Stimulated activated CD8-positive, alpha-beta memory T cell treated with anti-CD3 and anti-CD28 coated beads, Interleukin-7, amount 100 ng/mL, for 1 hour (primary cell): Measurements from ENCODE around the gene OSBPL8.
"Not testable (repeated sequence)": the region's sequence is repeated elsewhere in the genome, so short reads cannot be mapped to it uniquely, and the experiment has no call there.

Source experiments
- DNase-seq, 2 donors: peaks; one replicate each; pipeline ENCODE4 v3.0.0-alpha.2; 2020; ENCODE audit warnings: low read depth in 2 of 2

OSBPL8 gene

DNA sequence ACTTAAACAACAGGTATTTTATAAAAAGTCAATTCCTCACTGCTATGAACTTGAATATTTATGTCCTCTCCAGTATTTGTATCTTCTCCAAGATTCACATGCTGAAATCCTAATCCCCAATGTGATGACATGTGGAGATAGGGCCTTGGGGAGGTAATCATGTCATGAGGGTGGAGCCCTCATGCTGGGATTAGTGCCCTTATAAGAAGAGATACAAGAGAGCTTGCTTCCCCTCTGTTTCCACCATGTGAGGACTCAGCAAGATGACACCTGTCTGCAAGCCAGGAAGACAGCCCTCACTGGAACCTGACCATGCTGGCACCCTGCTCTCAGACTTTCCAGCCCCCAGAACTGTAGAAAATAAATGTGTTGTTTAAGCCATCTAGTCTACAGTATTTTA lies 36.2 kb downstream of the OSBPL8 start:
- DNase-seq = no peak

- no peak for DNase-seq
Observed at GRCh38 chr12:76520348-76520747, 39.2 kb downstream of the OSBPL8 start.

GRCh38 chr12:76519538-76519937 lies 40.0 kb downstream of the OSBPL8 start:
- DNase-seq = no peak

DNA sequence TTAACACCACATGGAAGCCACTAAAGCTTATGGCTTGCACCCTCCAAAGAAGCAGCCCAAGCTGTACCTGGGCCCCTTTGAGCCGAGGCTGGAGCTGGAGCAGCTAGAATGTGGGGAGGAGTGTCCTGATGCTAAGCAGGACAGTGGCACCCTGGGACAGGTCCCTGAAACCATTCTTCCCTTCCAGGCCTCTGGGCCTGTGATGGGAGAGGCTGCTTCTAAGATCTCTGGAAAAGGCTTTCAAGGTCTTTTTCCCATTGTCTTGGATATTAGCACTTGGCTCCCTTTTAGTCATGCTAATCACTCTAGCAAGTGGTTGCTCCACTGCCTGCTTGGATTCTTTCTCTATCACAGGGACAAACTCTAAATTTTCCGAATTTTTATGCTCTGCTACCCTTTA lies 40.9 kb downstream of the OSBPL8 start:
- no peak for DNase-seq

GRCh38 chr12:76515271-76515670 lies 44.3 kb downstream of the OSBPL8 start:
- no peak for DNase-seq

- DNase-seq = not testable (repeated sequence)
Observed at GRCh38 chr12:76511116-76511716, 48.4 kb downstream of the OSBPL8 start.

DNA sequence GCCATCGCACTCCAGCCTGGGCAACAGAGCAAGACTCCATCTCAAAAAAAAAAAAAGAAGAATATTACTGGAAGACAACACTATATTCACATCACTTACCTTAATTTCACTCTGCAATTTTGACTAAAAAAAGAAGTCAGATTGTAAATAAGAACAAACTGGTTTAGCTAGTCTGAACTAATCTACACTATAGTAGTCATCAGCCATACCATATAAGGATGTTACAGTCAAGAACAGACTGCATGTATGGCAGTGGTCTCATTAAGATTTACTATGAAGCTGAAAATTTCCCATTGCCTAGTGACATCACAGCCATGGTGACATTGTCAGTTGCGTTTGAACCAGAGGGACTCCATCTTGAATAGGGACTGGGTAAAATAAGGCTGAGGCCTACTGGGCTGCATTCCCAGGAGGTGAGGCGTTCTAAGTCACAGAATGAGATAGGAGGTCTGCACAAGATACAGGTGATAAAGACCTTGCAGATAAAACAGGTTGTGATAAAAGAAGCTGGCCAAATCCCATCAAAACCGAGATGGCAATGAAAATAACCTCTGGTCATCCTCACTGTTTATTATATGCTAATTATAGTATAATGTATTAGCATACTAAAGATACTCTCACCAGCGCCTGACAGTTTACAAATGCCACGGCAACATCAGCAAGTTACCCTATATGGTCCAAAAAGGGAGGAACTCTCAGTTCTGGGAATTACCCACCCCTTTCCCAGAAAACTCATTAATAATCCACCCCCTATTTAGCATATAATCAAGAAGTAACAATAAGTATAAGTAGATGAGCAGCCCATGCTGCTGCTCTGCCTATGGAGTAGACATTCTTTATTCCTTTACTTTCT lies 51.2 kb downstream of the OSBPL8 start:
- no peak for DNase-seq

GRCh38 chr12:76506149-76506548 lies 53.4 kb downstream of the OSBPL8 start:
- DNase-seq = no peak

GRCh38 chr12:76505050-76505449 lies 54.5 kb downstream of the OSBPL8 start:
- DNase-seq = no peak

DNA sequence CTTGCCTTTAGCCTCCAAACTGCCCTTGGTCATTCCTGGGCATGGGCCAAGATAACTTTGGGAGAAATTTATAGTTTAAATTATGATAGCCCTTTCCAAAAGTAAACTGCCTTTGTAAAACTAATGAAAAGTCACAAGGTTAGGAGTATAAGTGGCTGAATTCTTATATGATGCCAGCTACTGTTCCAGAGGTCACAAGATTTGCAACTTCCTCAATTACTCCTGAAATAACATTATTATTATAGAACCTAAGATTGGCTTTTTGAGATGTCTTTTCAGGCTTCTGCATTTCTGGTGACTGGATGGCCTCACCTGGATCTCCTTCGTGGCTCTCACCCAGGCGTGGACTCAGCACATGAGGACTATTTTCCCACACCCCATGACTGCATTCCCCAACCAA lies 55.0 kb downstream of the OSBPL8 start:
- DNase-seq = no peak

DNA sequence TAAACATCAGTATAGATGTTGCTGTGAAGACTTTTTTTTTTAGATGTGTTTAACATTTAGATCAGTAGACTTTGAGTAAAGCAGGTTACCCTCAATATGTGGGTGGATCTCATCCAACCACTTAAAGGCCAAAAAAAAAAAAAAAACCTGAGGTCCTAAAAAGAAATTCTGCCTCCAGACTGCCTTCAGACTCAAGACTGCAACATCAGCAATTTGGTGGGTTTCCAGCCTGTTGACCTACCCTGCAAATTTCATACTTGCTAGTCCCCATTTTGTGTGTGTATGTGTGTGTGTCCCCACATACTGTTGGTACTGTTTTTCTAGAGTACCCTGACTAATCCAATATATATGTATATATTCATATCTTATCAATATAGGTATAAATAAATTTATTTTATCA lies 55.6 kb downstream of the OSBPL8 start:
- DNase-seq = no peak

- DNase-seq = no peak
Observed at GRCh38 chr12:76501390-76501789, 58.2 kb downstream of the OSBPL8 start.

DNA sequence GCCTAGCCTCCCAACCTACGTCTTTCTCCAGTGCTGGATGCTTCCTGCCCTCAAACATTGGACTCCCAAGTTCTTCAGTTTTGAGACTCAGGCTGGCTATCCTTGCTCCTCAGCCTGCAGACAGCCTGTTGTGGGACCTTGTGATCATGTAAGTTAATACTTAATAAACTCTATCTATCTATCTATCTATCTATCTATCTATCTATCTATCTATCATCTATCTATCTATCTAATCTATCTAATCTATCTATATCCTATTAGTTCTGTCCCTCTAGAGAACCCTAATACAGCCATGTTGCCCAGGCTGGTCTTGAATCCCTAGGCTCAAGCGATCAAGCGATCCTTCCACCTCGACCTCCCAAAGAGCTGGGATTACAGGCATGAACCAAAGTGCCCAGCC lies 60.4 kb downstream of the OSBPL8 start:
- DNase-seq = not testable (repeated sequence)

GRCh38 chr12:76495556-76495955 lies 64.0 kb downstream of the OSBPL8 start:
- DNase-seq = no peak

DNA sequence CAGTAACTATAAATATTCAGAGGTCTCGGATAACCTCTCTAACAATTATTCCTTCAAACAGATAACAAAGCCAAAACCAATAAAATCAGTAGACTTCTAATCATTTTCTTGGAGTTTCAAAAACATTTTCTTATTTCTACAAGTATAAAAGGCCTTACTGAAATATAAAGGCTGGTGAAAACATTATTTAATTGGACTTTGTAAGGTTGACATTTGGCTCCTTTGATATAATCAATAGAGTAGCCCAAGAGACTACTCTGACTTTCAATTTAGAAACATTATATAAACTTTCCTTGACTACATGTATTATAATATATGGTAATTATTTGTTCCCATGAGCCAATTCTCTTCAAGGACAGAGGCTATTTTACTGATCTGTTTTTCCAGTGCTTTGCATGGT lies 68.3 kb downstream of the OSBPL8 start:
- no peak for DNase-seq

GRCh38 chr12:76490763-76491162 lies 68.8 kb downstream of the OSBPL8 start:
- DNase-seq = no peak

DNA sequence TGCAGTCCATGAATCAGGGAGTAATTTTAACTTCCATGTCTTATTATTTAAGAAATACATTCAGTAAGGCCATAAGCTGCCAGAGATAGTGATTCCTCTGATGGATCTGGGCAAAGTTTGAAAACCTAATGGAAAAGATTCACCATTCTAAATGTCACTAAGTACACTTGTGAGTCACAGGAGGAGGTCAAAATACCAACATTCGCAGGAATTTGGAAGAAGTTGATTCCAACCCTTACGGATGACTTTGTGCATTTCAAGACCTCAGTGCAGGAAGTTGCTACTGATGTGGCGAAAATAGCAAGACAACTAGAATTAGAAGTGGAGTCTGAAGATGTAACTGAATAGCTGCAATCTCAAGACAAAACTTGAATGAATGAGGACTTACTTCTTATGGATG lies 69.8 kb downstream of the OSBPL8 start:
- DNase-seq = no peak

GRCh38 chr12:76486011-76486410 lies 73.6 kb downstream of the OSBPL8 start:
- no peak for DNase-seq

DNA sequence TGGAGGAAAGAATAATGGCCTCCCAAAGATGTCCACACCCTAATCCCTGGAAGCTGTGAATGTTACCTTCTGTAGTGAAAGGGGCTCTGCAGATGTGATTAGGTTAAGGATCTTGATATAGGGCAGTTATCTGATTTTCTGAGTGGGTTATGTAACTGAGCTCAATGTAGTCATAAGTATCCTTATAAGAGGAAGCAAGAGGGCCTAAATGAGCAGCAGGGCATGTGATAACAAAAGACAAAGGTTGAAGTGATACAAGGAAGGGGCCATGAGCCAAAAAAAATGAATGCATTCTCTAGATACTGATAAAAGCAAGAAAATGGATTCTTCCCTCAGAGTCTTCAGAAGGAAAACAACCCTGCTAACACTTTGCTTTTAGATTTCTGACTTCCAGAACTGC lies 78.8 kb downstream of the OSBPL8 start:
- no peak for DNase-seq

DNA sequence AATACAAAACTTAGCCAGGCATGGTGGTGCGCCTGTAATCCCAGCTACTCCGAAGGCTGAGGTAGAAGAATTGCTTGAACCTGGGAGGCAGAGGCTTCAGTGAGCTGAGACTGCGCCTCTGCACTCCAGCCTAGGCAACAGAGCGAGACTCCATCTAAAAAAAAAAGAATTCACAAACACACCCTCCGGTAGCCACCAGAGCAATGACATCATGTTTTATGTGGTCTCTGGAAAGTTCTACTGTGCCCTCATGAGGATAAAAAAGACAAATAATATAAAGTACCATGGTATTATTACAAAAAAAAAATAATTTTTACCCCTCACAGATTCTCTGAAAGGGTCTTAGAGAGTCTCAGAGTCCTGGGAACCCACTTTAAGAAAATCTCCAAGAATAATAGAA lies 81.5 kb downstream of the OSBPL8 start:
- DNase-seq = no peak

DNA sequence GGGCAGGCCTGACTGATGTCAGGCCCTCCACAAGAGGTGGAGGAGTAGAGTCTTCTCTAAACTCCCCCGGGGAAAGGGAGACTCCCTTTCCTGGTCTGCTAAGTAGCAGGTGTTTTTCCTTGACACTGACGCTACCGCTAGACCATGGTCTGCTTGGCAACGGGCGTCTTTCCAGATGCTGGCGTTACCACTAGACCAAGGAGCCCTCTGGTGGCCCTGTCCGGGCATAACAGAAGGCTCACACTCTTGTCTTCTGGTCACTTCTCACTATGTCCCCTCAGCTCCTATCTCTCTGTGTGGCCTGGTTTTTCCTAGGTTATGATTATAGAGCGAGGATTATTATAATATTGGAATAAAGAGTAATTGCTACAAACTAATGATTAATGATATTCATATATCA lies 86.7 kb downstream of the OSBPL8 start:
- DNase-seq = not testable (repeated sequence)

- DNase-seq = no peak
Observed at GRCh38 chr12:76471579-76471978, 88.0 kb downstream of the OSBPL8 start.
